Choroid plexus epithelial cell (primary cell): Measurements from ENCODE around the gene LIN7A.

Experiments used
- DNase-seq: peaks from one replicate; pipeline ENCODE4 v3.0.0-alpha.2; 2010; ENCODE audit warnings: low read depth
- H3K4me3 ChIP-seq: 2 replicates; pipeline ENCODE4 v1.5.1; 2011; ENCODE audit warnings: low read depth, mild to moderate bottlenecking, control low read depth, low read length, moderate library complexity
- CTCF ChIP-seq: conservative IDR thresholded peaks from 2 replicates; pipeline ENCODE4 v1.5.1; 2011; ENCODE audit warnings: low read depth, mild to moderate bottlenecking, control low read depth, inconsistent platforms, low read length, moderate library complexity

LIN7A gene

DNA sequence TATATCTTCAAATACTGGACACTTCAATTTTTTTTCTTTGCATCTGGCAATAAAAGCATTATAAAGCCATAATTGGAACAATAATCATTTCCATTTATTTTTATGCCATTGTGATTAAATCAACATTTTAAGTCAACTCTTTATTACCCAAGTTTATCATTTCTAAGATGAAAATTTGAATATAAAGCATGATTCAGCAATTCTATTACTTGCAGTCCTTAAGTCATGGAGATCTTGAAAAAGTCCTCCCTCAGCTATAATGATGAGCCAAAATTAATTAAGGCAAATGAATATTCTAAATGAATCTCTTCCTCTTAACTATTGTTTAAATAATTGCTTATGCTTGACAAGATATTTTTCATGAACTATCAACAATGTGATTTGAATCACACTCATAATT, 65.7 kb downstream of the LIN7A start:
- no peak for DNase-seq
- TF ChIP-seq CTCF, result no peak
- H3K4me3 ChIP-seq, result no peak overlapping the region

DNA sequence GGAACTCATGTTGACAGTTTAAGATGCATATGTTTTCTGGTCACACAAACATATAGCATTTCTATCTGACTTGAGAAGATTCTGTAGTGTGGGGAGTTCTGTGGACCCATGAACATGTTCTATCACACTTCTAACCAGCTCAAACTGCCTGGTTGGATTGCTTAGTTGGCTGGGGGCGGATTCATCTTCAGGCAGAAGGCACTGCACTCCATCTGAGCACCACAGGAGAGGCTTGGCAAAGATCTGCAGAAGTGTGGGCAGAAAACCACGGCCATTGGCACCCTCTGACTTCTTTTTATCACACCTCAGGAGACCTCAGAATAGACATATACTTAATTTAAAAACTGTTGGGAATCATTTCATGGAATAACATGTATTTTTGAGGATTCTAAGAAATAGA, 68.5 kb downstream of the LIN7A start:
- no peak overlapping the region for H3K4me3 ChIP-seq
- no peak for DNase-seq
- no peak for TF ChIP-seq CTCF

DNA sequence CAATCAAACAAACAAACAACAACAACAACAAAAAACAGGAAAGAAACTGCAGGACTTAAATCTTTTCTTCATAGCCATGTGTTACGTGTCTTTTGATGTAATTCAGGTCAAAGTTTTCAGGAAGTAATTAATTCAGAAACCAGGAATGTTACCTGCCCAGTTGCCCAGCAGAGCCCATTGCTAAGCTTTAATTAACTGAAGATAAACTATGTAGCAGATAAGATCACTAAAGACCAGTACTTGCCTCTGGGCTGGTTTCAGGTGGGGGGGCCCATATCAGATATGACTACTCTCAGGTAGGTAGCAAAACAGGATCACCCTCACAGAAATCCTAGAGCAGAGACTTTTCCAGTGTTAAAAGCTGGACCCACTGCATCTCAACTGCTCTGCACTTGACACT, 69.2 kb downstream of the LIN7A start:
- no peak for DNase-seq
- TF ChIP-seq CTCF, result no peak
- H3K4me3 ChIP-seq, result no peak overlapping the region

GRCh38 chr12:80867941-80868340, 69.8 kb downstream of the LIN7A start:
- no peak for DNase-seq
- H3K4me3 ChIP-seq, result no peak overlapping the region
- TF ChIP-seq CTCF, result no peak

- DNase-seq, result no peak
- H3K4me3 ChIP-seq, result no peak overlapping the region
- no peak for TF ChIP-seq CTCF
Observed at GRCh38 chr12:80864046-80864735, 73.5 kb downstream of the LIN7A start.

GRCh38 chr12:80862531-80862930, 75.2 kb downstream of the LIN7A start:
- no peak for TF ChIP-seq CTCF
- H3K4me3 ChIP-seq, result no peak overlapping the region
- DNase-seq, result peak; percentile 24

DNA sequence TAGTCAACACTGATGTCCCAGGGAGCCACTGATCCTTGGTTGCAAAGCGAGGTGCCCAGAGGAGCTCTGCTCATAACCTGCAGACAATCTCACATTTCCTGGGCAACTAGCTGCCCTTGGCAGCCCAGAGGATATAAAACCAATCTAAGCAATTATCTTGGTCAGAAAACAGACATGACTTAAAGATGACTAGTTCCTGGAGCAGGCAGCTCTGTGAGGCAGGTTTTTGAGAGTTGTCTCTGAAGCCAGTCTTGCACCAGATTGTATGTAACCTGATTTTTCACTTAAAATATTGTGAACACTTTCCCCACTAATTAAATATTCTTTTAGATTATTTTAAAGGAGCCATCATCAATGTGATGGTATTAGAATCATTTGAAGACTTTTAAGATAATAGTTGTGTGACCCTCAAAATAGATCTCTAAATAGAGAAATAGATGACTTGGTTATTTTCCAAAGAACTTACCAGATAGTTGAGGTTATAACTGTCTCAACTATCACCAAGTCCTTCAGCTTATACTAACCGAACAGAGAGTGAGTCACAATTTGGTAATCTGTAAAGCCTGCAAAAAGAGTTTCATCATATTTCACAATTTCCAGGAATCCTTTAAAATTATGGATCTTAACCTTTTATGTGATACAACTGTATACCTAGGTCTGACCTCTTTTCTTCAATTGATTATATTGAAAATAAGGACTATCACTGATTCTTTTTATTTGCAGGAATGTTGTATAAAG, 75.9 kb downstream of the LIN7A start:
- H3K4me3 ChIP-seq, result no peak overlapping the region
- DNase-seq, result peak; percentile 50
- no peak for TF ChIP-seq CTCF
